GM19351 (cell line): ENCODE data around the gene PVALB.
"Not testable (repeated sequence)": the region's sequence is repeated elsewhere in the genome, so short reads cannot be mapped to it uniquely, and the experiment has no call there.

Experiments
- ATAC-seq: cut with Tn5 transposase; IDR thresholded peaks from one replicate; pipeline ENCODE4 v1.9.1; 2021; ENCODE audit warnings: mild to moderate bottlenecking, moderate library complexity; ENCODE audit not compliant: unreplicated experiment

PVALB gene

GRCh38 chr22:36759481-36760159, 57.2 kb downstream of the PVALB start:
- ATAC-seq = no peak

- no peak for ATAC-seq
Observed at GRCh38 chr22:36758792-36759271, 58.0 kb downstream of the PVALB start.

DNA sequence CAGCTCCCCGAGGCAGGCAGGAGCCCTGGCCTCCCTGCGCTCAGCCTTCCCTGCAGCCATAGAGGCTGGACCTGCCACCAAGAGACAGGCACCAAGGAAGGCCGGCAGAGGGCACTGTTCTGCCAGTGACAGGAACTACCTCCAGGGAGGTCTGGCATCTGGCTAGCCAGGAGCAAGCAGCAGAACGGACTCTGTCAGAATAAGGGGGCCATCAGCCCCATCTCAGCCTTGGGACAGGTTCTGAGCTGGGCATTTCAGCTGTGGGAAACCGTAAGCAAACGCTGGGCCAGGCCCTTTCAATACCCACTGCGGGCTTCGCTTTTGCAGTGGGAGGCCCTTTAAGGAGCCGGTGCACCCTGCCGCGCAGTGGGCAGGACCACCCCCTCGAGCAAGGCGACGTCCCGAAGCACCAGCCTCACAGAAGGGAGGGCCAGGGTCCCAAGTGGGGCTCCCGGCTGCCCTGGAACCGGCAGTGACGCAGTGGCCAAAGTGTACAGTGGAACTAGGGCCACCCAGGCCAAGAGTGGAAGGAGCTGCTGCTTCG, 59.1 kb downstream of the PVALB start:
- no peak for ATAC-seq

DNA sequence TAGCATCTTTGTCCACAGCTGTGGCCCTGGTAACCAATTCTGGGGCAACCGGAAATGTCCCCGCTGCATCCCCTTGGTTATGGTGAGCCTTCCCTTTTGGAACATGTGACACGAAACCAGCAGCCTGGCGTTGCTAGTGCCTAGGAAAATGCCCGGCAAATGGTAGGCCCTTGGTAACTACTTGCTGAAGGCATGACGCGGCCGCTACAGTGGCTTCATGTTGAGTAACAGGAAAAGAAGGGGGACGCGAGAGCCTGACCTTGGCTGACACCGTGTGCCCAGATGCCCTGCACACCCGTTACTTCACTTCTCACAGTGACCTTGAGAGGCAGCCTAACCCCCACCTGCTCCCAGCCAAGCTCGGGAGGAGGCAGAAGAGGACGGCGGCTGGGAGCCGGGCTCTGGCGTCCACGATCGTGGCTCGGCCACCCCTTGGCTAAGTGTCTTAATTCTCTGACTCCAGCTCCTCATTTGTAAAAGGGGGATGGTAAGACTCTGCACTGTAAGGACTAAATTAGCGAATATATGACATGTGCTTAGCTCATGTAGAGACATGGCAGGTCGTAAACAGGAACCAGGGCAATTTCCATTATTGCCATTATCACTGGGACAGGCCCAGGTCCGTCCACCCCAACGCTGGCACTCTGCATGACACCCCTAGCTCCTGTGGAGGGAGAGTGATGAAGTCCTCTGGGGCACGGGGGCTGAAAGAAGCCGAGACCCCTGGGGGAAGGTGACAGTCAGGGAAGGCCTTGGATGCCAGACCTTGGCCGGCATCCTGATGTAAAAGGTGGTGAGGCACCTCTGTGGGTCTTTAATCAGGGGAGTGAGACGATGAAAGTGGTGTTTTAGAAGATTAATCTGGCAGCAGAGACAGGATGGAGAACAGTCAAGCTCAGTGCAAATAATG, 59.8 kb downstream of the PVALB start:
- no peak for ATAC-seq

GRCh38 chr22:36756031-36756430, 60.8 kb downstream of the PVALB start:
- no peak for ATAC-seq

- no peak for ATAC-seq
Observed at GRCh38 chr22:36755316-36755715, 61.5 kb downstream of the PVALB start.

DNA sequence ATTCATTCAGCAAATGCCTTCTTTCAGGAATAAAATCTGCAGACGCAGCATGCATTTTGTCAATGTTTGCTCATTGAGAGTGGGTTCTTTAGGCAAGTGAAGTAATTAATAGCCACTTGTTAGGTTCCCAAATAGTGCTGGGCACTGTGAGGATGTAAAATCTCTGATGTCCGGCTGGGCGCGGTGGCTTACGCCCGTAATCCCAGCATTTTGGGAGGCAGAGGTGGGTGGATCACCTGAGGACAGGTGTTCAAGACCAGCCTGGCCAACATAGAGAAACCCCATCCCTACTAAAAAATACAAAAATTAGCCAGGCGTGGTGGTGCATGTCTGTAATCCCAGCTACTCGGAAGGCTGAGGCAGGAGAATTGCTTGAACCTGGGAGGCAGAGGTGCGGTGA, 62.0 kb downstream of the PVALB start:
- not testable (repeated sequence) for ATAC-seq

DNA sequence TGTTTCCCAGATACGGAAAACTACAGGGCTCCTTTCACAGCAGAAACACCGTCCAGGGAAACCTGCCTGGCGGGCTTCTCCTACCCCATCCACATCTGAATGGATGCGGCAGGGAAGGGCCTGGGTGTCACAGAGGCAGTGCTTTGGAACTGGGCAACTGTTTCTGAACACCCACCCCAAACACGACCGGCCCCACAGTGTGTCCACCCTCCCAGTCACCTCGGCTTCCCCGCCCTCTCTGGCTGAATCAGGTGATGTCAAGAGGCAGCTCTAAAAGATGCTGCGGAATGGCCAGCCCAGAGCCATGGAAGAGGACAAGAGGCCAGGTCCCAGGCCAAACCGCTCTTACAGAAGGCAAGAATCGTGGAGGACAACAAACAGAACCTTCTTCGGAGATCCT, 62.9 kb downstream of the PVALB start:
- no peak for ATAC-seq

DNA sequence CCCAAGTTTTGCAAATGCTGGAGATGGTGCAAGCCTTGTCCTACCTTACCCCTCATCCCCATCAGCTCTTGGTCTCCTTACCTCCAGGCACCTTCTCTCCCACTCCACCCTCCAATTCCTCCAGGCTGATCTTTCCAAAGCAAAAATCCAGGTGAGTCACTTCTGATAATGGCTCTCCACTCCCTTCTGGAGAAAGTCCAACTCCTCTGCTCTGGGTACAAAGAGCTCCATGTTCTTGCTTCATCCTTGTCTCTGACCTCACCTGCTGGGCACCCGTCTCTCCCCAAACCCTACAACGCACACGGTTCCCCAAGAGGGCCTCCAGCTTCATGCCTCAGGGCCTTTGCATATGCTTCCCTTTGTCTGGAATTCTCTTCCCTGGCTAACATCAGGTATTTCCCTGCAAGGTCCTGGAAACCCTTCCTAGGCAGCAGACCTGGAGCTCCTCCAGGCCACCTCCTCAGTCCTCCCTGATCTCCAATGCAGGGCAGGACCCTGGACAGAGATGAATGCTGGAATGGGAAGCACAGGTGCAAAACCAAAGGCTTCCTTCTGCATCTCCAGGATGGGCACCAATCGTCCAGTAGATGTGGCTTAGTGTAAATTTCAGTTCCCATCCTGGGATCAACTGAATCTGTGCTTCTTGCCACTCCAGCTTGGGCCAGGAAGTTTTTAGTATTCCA, 63.6 kb downstream of the PVALB start:
- no peak for ATAC-seq
